GM23338 (cell line): ENCODE measurements around the gene STK24.

Experiments used
- CREB1 ChIP-seq: fragments of 250-450 bp; sonication (Bioruptor Pico); IDR thresholded peaks from 2 replicates; pipeline ENCODE4 v1.5.0; 2020; ENCODE audit warnings: low read depth, mild to moderate bottlenecking, moderate library complexity
- TF ChIP-seq, protein P1 (sequence below): IDR thresholded peaks from one replicate; pipeline ENCODE4 v1.6.1; 2018; ENCODE audit warnings: antibody characterized with exemption; ENCODE audit not compliant: unreplicated experiment
- TF ChIP-seq, protein P2 (sequence below), 2 experiments: fragments of 200-600 bp in 1 of 2; sonication (generic) in 1 of 2; conservative IDR thresholded peaks; 2 replicates each; pipeline versions ENCODE4 v1.5.1 to v1.6.1; 2016 to 2017; ENCODE audit warnings: antibody characterized with exemption in 2 of 2, low read depth in 2 of 2, mild to moderate bottlenecking in 2 of 2, moderate library complexity in 1 of 2

DNA sequence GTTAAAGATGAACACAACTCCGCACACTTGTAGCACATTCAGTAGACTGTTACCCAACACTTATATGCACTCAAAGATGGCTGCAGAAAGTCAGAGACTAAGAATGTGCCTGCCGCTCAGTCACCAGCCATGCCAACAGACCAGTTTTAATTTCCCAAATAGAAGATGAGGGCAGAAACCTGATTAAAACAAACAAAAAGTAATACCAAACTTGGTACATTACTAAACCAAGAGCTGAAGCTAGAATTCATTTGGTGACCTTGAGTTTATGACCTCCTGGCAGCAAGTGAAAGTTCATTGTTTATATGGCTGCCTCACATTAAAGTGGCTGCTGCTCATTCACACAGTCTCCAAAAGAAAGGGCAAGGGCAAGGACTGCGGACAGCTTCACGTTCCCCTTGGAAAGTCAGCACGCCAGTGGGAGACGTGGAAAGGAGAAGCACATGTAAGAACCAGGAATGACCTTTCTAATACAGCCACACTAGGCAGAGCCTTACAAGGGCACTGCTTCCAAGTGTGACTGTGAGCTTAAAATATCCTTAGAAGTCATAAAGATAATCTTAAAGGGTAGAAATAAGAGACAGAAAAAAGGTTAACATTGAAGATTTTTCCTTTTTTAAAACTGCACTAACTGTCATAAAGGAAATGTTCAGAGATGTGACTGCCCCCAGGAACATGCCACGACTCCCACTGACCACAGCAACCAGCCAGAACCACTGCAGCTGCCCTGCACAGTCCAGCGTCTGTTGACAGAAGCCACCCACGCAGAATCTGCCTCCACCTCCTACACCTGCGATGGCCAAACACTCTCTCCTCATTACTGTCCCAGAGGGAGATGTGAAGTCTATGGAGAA lies 73.5 kb downstream of the STK24 start:
- TF ChIP-seq, protein P1, sequence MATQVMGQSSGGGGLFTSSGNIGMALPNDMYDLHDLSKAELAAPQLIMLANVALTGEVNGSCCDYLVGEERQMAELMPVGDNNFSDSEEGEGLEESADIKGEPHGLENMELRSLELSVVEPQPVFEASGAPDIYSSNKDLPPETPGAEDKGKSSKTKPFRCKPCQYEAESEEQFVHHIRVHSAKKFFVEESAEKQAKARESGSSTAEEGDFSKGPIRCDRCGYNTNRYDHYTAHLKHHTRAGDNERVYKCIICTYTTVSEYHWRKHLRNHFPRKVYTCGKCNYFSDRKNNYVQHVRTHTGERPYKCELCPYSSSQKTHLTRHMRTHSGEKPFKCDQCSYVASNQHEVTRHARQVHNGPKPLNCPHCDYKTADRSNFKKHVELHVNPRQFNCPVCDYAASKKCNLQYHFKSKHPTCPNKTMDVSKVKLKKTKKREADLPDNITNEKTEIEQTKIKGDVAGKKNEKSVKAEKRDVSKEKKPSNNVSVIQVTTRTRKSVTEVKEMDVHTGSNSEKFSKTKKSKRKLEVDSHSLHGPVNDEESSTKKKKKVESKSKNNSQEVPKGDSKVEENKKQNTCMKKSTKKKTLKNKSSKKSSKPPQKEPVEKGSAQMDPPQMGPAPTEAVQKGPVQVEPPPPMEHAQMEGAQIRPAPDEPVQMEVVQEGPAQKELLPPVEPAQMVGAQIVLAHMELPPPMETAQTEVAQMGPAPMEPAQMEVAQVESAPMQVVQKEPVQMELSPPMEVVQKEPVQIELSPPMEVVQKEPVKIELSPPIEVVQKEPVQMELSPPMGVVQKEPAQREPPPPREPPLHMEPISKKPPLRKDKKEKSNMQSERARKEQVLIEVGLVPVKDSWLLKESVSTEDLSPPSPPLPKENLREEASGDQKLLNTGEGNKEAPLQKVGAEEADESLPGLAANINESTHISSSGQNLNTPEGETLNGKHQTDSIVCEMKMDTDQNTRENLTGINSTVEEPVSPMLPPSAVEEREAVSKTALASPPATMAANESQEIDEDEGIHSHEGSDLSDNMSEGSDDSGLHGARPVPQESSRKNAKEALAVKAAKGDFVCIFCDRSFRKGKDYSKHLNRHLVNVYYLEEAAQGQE: no peak
- TF ChIP-seq, protein P2, sequence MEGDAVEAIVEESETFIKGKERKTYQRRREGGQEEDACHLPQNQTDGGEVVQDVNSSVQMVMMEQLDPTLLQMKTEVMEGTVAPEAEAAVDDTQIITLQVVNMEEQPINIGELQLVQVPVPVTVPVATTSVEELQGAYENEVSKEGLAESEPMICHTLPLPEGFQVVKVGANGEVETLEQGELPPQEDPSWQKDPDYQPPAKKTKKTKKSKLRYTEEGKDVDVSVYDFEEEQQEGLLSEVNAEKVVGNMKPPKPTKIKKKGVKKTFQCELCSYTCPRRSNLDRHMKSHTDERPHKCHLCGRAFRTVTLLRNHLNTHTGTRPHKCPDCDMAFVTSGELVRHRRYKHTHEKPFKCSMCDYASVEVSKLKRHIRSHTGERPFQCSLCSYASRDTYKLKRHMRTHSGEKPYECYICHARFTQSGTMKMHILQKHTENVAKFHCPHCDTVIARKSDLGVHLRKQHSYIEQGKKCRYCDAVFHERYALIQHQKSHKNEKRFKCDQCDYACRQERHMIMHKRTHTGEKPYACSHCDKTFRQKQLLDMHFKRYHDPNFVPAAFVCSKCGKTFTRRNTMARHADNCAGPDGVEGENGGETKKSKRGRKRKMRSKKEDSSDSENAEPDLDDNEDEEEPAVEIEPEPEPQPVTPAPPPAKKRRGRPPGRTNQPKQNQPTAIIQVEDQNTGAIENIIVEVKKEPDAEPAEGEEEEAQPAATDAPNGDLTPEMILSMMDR (conservative IDR thresholded peaks at IDR 0.05; ENCODE audit: low read depth in 2 of 2): no peak
- TF ChIP-seq CREB1 (CRISPR knock-in tag): no peak
